Measurements from ENCODE around the gene UNC5C.

The UNC5C gene

GRCh38 chr4:95522682-95523530 lies 25.9 kb downstream of the UNC5C start:
- no peak for TF ChIP-seq POLR2A (IDR thresholded peaks at IDR 0.05; ENCODE audit: low read length)
- TF ChIP-seq GATA1 (IDR thresholded peaks at IDR 0.05; ENCODE audit: low read depth, low read length): no peak
- no peak for DNase-seq

DNA sequence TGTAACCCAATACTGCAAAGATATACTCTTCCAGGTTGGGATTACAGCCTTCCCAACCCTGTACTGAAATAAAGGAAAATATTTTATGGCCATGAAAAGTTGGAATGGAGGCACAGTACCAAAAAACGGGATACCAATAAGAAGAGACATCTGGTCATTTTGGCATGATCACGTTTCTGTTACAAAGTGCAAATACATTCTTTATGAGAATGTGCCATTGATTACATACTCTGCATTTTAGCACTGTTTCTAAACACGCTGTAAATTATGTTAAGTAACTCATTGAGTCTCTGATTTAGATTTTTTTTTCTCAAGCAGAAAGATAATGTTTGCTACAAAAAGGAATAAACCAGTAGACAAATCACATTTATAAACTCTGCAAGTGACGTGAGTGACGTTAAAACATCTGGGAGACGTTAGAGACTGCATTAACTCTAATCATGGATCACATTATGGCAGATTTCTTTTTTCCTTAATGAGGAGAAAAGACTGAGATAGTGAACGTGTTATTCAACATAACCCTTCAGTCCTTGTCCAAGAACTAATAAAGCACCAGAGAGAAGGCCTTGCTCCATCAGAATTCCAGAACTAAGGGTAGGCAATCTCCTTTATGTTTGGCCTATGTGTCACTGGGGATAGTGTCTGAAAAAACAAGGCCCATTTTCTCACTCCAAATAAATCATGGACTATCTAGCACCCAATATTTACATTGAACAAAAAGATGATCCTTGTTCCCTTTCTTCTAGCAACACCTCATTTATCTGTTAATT lies 31.0 kb downstream of the UNC5C start:
- no peak for TF ChIP-seq GATA1 (IDR thresholded peaks at IDR 0.05; ENCODE audit: low read depth, low read length)
- TF ChIP-seq POLR2A (IDR thresholded peaks at IDR 0.05; ENCODE audit: low read length): no peak
- DNase-seq: no peak

DNA sequence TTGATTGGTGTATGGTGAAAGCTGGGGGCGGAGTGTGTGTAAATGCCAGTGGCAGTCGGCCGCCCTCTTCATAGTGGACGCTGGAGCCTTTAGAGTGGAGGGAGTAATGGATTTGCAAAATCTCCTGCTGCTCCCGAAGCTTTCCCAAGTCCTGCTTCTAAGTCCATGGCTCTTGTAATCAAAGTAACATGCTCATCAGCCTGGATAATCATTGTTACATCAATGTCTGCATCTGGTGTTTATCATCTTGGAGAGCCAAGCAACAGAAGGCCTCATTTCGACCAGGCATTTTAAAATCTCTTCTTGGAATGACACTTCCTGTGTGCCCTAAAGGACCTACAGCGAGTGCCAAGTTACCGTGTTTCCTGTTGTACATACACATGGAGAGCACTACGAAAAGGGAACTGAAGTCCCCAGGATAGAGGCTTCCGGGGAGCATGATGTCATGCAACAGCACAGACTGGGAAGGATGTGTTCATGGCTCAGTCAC lies 32.2 kb downstream of the UNC5C start:
- TF ChIP-seq POLR2A (IDR thresholded peaks at IDR 0.05; ENCODE audit: low read length): no peak
- TF ChIP-seq GATA1 (IDR thresholded peaks at IDR 0.05; ENCODE audit: low read depth, low read length): no peak

DNA sequence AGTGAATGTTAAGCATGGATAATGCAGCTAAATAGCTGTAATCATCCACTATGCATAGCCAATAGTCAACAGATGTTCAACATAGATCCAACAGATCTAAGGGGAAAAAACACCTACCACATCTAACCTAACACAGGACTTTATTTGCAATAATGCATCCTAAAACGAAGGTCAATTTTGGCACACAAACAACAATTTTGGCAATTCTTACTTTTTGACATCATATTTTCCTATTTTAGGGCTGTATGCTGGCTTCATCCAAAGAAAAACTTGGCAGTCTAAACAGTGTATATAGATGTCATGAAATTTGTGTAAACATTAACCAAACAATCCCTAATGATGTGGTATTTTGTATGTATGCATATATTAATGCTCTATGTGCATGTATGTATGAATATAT lies 33.2 kb downstream of the UNC5C start:
- TF ChIP-seq POLR2A (IDR thresholded peaks at IDR 0.05; ENCODE audit: low read length) (no peak), GATA1 (IDR thresholded peaks at IDR 0.05; ENCODE audit: low read depth, low read length) (no peak)
- DNase-seq: no peak

More for the DNA sequence above, 32.2 kb downstream of the UNC5C start:
- no peak for DNase-seq

GRCh38 chr4:95513022-95513421 lies 35.8 kb downstream of the UNC5C start:
- no peak for DNase-seq
- TF ChIP-seq GATA1 (IDR thresholded peaks at IDR 0.05; ENCODE audit: low read depth, low read length) (no peak), POLR2A (IDR thresholded peaks at IDR 0.05; ENCODE audit: low read length) (no peak)

DNA sequence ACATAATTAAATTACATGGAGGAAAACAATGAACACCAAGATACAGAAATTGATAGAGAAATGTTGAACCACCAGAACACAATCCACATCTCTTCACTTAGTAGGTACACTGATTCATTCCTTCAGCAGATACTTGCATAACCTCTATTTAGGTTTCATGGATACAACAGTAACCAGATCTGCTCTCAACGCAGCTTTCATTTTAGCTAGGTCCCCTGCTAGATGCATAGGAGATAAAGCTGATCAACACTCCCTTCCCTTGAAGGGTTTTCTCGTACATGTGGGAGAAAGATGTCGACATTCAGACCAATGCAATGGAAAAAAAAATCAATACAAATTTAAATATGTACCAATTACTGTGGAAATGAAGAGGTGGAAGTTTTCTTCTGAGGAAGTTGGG lies 37.3 kb downstream of the UNC5C start:
- TF ChIP-seq POLR2A (IDR thresholded peaks at IDR 0.05; ENCODE audit: low read length) (no peak), GATA1 (IDR thresholded peaks at IDR 0.05; ENCODE audit: low read depth, low read length) (no peak)
- no peak for DNase-seq

GRCh38 chr4:95510877-95511276 lies 37.9 kb downstream of the UNC5C start:
- no peak for DNase-seq
- no peak for TF ChIP-seq POLR2A (IDR thresholded peaks at IDR 0.05; ENCODE audit: low read length)
- no peak for TF ChIP-seq GATA1 (IDR thresholded peaks at IDR 0.05; ENCODE audit: low read depth, low read length)

DNA sequence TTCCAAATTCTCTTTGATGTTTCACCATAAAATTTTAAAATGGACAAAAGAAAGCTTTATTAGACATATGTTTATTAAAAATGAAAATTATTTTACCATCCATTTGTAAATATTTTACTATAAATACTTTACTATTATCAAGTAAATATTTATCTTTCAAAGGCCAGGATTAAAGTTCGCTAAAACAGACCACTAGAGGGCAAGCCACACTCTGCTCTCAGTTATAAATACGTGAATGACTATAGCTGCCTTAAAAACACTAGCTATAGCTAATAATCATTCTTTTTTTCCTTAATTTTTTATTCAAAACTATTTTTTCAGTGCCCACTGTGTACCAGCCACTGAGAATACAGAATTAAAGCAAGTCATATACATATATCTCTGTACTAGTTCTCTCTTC lies 38.6 kb downstream of the UNC5C start:
- TF ChIP-seq GATA1 (IDR thresholded peaks at IDR 0.05; ENCODE audit: low read depth, low read length): no peak
- TF ChIP-seq POLR2A (IDR thresholded peaks at IDR 0.05; ENCODE audit: low read length): no peak

GRCh38 chr4:95508421-95508820 lies 40.4 kb downstream of the UNC5C start:
- DNase-seq: no peak

More for the DNA sequence above, 38.6 kb downstream of the UNC5C start:
- peak; percentile 9 to 31 for DNase-seq

GRCh38 chr4:95507561-95507960 lies 41.2 kb downstream of the UNC5C start:
- no peak for TF ChIP-seq POLR2A (IDR thresholded peaks at IDR 0.05; ENCODE audit: low read length)
- TF ChIP-seq GATA1 (IDR thresholded peaks at IDR 0.05; ENCODE audit: low read depth, low read length): no peak
- no peak for DNase-seq

More at GRCh38 chr4:95508421-95508820, 40.4 kb downstream of the UNC5C start:
- TF ChIP-seq GATA1 (IDR thresholded peaks at IDR 0.05; ENCODE audit: low read depth, low read length): no peak
- no peak for TF ChIP-seq POLR2A (IDR thresholded peaks at IDR 0.05; ENCODE audit: low read length)

- DNase-seq: no peak
- TF ChIP-seq GATA1 (IDR thresholded peaks at IDR 0.05; ENCODE audit: low read depth, low read length) (no peak), POLR2A (IDR thresholded peaks at IDR 0.05; ENCODE audit: low read length) (no peak)
Observed at GRCh38 chr4:95507147-95507546, 41.6 kb downstream of the UNC5C start.

GRCh38 chr4:95506264-95506663 lies 42.5 kb downstream of the UNC5C start:
- DNase-seq: no peak
- TF ChIP-seq POLR2A (IDR thresholded peaks at IDR 0.05; ENCODE audit: low read length): no peak
- TF ChIP-seq GATA1 (IDR thresholded peaks at IDR 0.05; ENCODE audit: low read depth, low read length): no peak

DNA sequence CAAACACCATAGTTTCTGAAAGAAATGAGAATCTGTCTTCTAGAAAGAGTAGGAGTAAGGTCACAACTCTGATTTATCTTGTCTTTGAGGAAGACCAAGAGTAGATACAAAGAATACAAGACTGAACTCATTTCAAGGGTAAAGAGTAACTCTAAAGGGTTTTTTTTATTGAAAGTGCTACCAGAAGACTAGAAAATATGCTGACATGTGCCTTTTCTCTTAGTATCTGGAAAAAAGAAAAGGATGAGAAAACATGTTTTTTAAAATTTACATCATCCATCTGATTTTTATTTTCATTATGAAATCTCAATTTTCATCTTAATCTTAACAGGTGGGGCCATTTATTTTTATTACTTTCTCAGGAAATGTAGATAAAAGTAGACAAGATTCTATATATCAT lies 43.0 kb downstream of the UNC5C start:
- DNase-seq: no peak
- TF ChIP-seq POLR2A (IDR thresholded peaks at IDR 0.05; ENCODE audit: low read length) (no peak), GATA1 (IDR thresholded peaks at IDR 0.05; ENCODE audit: low read depth, low read length) (no peak)

DNA sequence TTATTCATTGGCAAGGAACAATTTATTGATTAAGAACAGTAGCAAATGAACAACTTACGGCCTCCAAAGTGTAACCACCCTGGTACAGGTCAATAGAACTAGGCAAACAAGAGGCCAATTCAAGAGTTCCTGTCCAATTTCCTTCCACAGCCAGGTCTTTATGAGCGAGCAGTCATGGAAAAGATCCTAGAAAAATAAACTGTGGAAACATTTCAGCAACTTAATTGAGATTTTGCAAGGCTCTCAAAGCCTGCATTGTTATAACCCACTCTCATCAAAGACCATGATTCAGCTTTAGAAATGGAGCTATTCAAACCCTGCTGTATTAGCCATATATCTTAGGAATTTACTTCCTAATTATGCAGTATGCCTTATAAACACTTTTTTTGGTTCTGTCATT lies 43.6 kb downstream of the UNC5C start:
- no peak for DNase-seq
- TF ChIP-seq GATA1 (IDR thresholded peaks at IDR 0.05; ENCODE audit: low read depth, low read length) (no peak), POLR2A (IDR thresholded peaks at IDR 0.05; ENCODE audit: low read length) (no peak)

Data from erythroblast (primary cell).